Measurements from ENCODE around the gene ANAPC16. TPM values are rescaled to one million over a fixed set of nuclear protein-coding genes. Genes with fewer than 3 reads are reported as not detected.

The ANAPC16 gene
- total and polyA plus RNA-seq, 8 donors, result 86.0 to 167 (median 152) TPM

GRCh38 chr10:72175149-72175548, 40.7 kb upstream of the ANAPC16 start:
- no peak overlapping the region for H3K27ac ChIP-seq
- TF ChIP-seq CTCF (IDR thresholded peaks at IDR 0.05), result no peak
- intact Hi-C loops (cut with DNase I), result no loop called here
- no peaks in the 10 kb centered on the region for H3K9me3 ChIP-seq
- no peaks in the 10 kb centered on the region for H3K27me3 ChIP-seq
- no peak overlapping the region for H3K4me3 ChIP-seq
- no peak for DNase-seq
- ATAC-seq, result no peak
- H3K36me3 ChIP-seq, result peaks cover 0 to 14% of the 10 kb centered on the region in 2 donors
- peaks cover 12 to 33% of the 10 kb centered on the region in 2 donors for H3K4me1 ChIP-seq

- no peak overlapping the region for H3K27ac ChIP-seq
- peak; percentile 79 for ATAC-seq
- no peaks in the 10 kb centered on the region for H3K9me3 ChIP-seq
Measured at GRCh38 chr10:72176701-72177100, 39.1 kb upstream of the ANAPC16 start.

GRCh38 chr10:72177454-72177853, 38.4 kb upstream of the ANAPC16 start:
- no peak overlapping the region for H3K27ac ChIP-seq
- H3K4me1 ChIP-seq, result peaks cover 12 to 17% of the 10 kb centered on the region in 2 donors
- ATAC-seq (no peak), DNase-seq (no peak)
- H3K4me3 ChIP-seq, result no peak overlapping the region
- peaks cover 0 to 21% of the 10 kb centered on the region in 2 donors for H3K36me3 ChIP-seq
- H3K27me3 ChIP-seq, result no peaks in the 10 kb centered on the region
- H3K9me3 ChIP-seq, result no peaks in the 10 kb centered on the region
- intact Hi-C loops (cut with DNase I), result no loop called here
- TF ChIP-seq CTCF (IDR thresholded peaks at IDR 0.05), result no peak

More at GRCh38 chr10:72176701-72177100, 39.1 kb upstream of the ANAPC16 start:
- intact Hi-C loops (cut with DNase I), result no loop called here
- Histone ChIP-seq H3K36me3 (peaks cover 0 to 14% of the 10 kb centered on the region in 2 donors), H3K4me1 (peaks cover 12 to 19% of the 10 kb centered on the region in 2 donors), H3K27me3 (no peaks in the 10 kb centered on the region), H3K4me3 (no peak overlapping the region)
- DNase-seq, result no peak
- no peak for TF ChIP-seq CTCF (IDR thresholded peaks at IDR 0.05)

GRCh38 chr10:72184156-72184555, 31.7 kb upstream of the ANAPC16 start:
- Histone ChIP-seq H3K9me3 (peaks cover 0 to 9% of the 10 kb centered on the region in 2 donors), H3K27me3 (no peaks in the 10 kb centered on the region), H3K27ac (no peak overlapping the region), H3K4me3 (no peak overlapping the region), H3K4me1 (peaks cover 4 to 17% of the 10 kb centered on the region in 2 donors), H3K36me3 (peaks cover 0 to 21% of the 10 kb centered on the region in 2 donors)
- TF ChIP-seq CTCF (IDR thresholded peaks at IDR 0.05), result no peak
- intact Hi-C loops (cut with DNase I), result no loop called here
- no peak for DNase-seq
- ATAC-seq, result no peak

GRCh38 chr10:72186258-72186981, 29.4 kb upstream of the ANAPC16 start:
- Histone ChIP-seq H3K4me1 (peaks cover 4 to 17% of the 10 kb centered on the region in 2 donors), H3K9me3 (peaks cover 0 to 9% of the 10 kb centered on the region in 2 donors), H3K27ac (peak overlapping the region; percentile 60 to 83), H3K27me3 (no peaks in the 10 kb centered on the region), H3K4me3 (no peak overlapping the region), H3K36me3 (peaks cover 0 to 27% of the 10 kb centered on the region in 2 donors)
- DNase-seq (peak in 3 of 4 donors; percentile 17 to 47 (median 36)), ATAC-seq (peak; percentile 88)
- TF ChIP-seq CTCF (IDR thresholded peaks at IDR 0.05), result no peak
- intact Hi-C loops (cut with DNase I), result no loop called here

All from left lung (tissue), 10 donors.